H1 (cell line): ENCODE results near the gene TOR4A. TPM values are rescaled to one million over a fixed set of nuclear protein-coding genes. Genes with fewer than 3 reads are reported as not detected.

Experiments used
- CTCF ChIA-PET: fragments of 300-600 bp; sonication (Branson Sonifier 250); formaldehyde crosslinking; loops from one replicate; lab custom pipeline; 2021; ENCODE audit not compliant: partially characterized antibody; lab: Charles Lee
- POLR2A ChIA-PET: fragments of 300-600 bp; sonication (Branson Sonifier 250); formaldehyde crosslinking; loops from one replicate; lab custom pipeline; 2021; ENCODE audit warnings: inconsistent platforms; ENCODE audit not compliant: partially characterized antibody; lab: Charles Lee
- DNase-seq, 2 experiments: peaks; one replicate each; pipeline versions ENCODE4 v3.0.0 to v3.0.0-alpha.2; 2010 to 2022; ENCODE audit warnings: low spot score in 2 of 2, low read depth in 1 of 2, mixed read lengths in 1 of 2
- FAIRE-seq: peaks from 2 replicates; lab custom pipeline; 2011; peaks lifted over from hg19 to GRCh38; lab: Jason Lieb, UNC
- H2AFZ ChIP-seq: 2 replicates; pipeline ENCODE4 v1.8.1; 2012; ENCODE audit warnings: low read length, inconsistent platforms
- H2AK5ac ChIP-seq: 2 replicates; pipeline ENCODE4 v1.6.1; 2013; ENCODE audit warnings: low read depth, low read length
- H2BK120ac ChIP-seq: replicated peaks from 2 replicates; pipeline ENCODE3; 2013; ENCODE audit warnings: low read depth, low read length, inconsistent platforms
- H2BK12ac ChIP-seq: 2 replicates; pipeline ENCODE4 v1.6.1; 2013; ENCODE audit warnings: low read depth, low read length
- H2BK15ac ChIP-seq: 2 replicates; pipeline ENCODE4 v1.6.1; 2013; ENCODE audit warnings: low read length
- H2BK20ac ChIP-seq: 2 replicates; pipeline ENCODE4 v1.6.1; 2013; ENCODE audit warnings: low read length
- H2BK5ac ChIP-seq: 2 replicates; pipeline ENCODE4 v1.6.1; 2013; ENCODE audit warnings: low read depth, low read length
- H3K14ac ChIP-seq: 2 replicates; pipeline ENCODE4 v1.6.1; 2013; ENCODE audit warnings: inconsistent platforms; ENCODE audit not compliant: insufficient read length
- H3K18ac ChIP-seq: 2 replicates; pipeline ENCODE4 v1.6.1; 2013; ENCODE audit warnings: low read length; ENCODE audit errors: extremely low read depth
- H3K23ac ChIP-seq: 2 replicates; pipeline ENCODE4 v1.6.1; 2013; ENCODE audit warnings: inconsistent platforms; ENCODE audit not compliant: insufficient read length
- H3K23me2 ChIP-seq: 2 replicates; pipeline ENCODE4 v1.6.1; 2013; ENCODE audit warnings: low read depth, low read length
- H3K27ac ChIP-seq: 2 replicates; pipeline ENCODE4 v1.6.1; 2011; ENCODE audit warnings: low read depth, low read length, inconsistent platforms
- H3K27me3 ChIP-seq, 4 experiments: replicated peaks in 1 of 4; 1 replicate in 1 of 4; 2 replicates in 3 of 4; pipeline versions ENCODE4 v1.6.1 to v1.8.1; 2011 to 2013; ENCODE audit warnings: low read length in 3 of 4, mild to moderate bottlenecking in 3 of 4, inconsistent platforms in 2 of 4, mixed read lengths in 2 of 4, moderate library complexity in 1 of 4; ENCODE audit not compliant: control insufficient read depth in 3 of 4, insufficient read depth in 3 of 4; ENCODE audit errors: extremely low read depth in 1 of 4
- H3K36me3 ChIP-seq, 4 experiments: 2 replicates each; pipeline versions ENCODE4 v1.6.1 to v1.8.1; 2011 to 2013; ENCODE audit warnings: mild to moderate bottlenecking in 4 of 4, low read length in 3 of 4, moderate library complexity in 2 of 4, control low read depth in 1 of 4, inconsistent platforms in 1 of 4; ENCODE audit not compliant: insufficient read depth in 4 of 4, control insufficient read depth in 2 of 4
- H3K4ac ChIP-seq: replicated peaks from 2 replicates; pipeline ENCODE3; 2013; ENCODE audit warnings: low read length, low read depth, mixed read lengths, inconsistent platforms; ENCODE audit not compliant: insufficient read length
- H3K4me1 ChIP-seq, 4 experiments: replicated peaks in 1 of 4; 1 replicate in 1 of 4; 2 replicates in 3 of 4; pipeline versions ENCODE4 v1.6.1 to v1.8.1; 2011 to 2013; ENCODE audit warnings: low read length in 3 of 4, inconsistent platforms in 2 of 4, mixed read lengths in 1 of 4; ENCODE audit not compliant: insufficient read depth in 4 of 4, control insufficient read depth in 3 of 4
- H3K4me2 ChIP-seq, 2 experiments: 2 replicates each; pipeline versions ENCODE4 v1.6.1 to v1.8.1; 2011 to 2013; ENCODE audit warnings: low read depth in 2 of 2, low read length in 2 of 2, control low read depth in 1 of 2, inconsistent platforms in 1 of 2, mild to moderate bottlenecking in 1 of 2; ENCODE audit not compliant: insufficient read depth in 1 of 2
- H3K4me3 ChIP-seq, 4 experiments: fragments of 200-600, 300-600 bp in 1 of 4; sonication (generic), shearing (Covaris generic), sonication (Bioruptor Twin) in 1 of 4; 2 replicates each; pipeline versions ENCODE4 v1.5.1 to v1.8.1; 2011 to 2016; ENCODE audit warnings: low read length in 4 of 4, low read depth in 3 of 4, control low read depth in 2 of 4, inconsistent platforms in 2 of 4, mild to moderate bottlenecking in 2 of 4, mixed read lengths in 1 of 4, moderate library complexity in 1 of 4; ENCODE audit not compliant: insufficient read depth in 2 of 4; ENCODE audit errors: extremely low read depth in 1 of 4
- H3K56ac ChIP-seq: replicated peaks from 2 replicates; pipeline ENCODE3; 2013; ENCODE audit warnings: low read depth, mild to moderate bottlenecking, mixed read lengths, low read length, inconsistent platforms; ENCODE audit not compliant: insufficient read length
- H3K79me1 ChIP-seq: 2 replicates; pipeline ENCODE4 v1.6.1; 2013; ENCODE audit warnings: low read depth, low read length, control low read depth
- H3K79me2 ChIP-seq, 2 experiments: 2 replicates each; pipeline versions ENCODE4 v1.6.1 to v1.8.1; 2012 to 2013; ENCODE audit warnings: low read length in 2 of 2, mild to moderate bottlenecking in 2 of 2, inconsistent platforms in 1 of 2; ENCODE audit not compliant: insufficient read depth in 2 of 2, control insufficient read depth in 1 of 2
- H3K9ac ChIP-seq, 4 experiments: replicated peaks in 1 of 4; 1 replicate in 1 of 4; 2 replicates in 3 of 4; pipeline versions ENCODE4 v1.6.1 to v1.8.1; 2011 to 2013; ENCODE audit warnings: low read depth in 3 of 4, low read length in 3 of 4, control low read depth in 2 of 4, mild to moderate bottlenecking in 2 of 4, moderate library complexity in 2 of 4, inconsistent platforms in 1 of 4; ENCODE audit errors: extremely low read depth in 1 of 4
- H3K9me3 ChIP-seq, 2 experiments: 2 replicates each; pipeline versions ENCODE4 v1.6.1 to v1.8.1; 2012 to 2013; ENCODE audit warnings: mild to moderate bottlenecking in 2 of 2, moderate library complexity in 2 of 2, control low read depth in 1 of 2, inconsistent platforms in 1 of 2, low read depth in 1 of 2, low read length in 1 of 2, mixed read lengths in 1 of 2; ENCODE audit not compliant: insufficient read depth in 2 of 2
- H4K20me1 ChIP-seq, 2 experiments: replicated peaks in 1 of 2; 2 replicates each; pipeline versions ENCODE3 to v1.8.1; 2011 to 2013; ENCODE audit warnings: inconsistent platforms in 2 of 2, low read length in 2 of 2, mild to moderate bottlenecking in 1 of 2; ENCODE audit not compliant: insufficient read depth in 2 of 2, control insufficient read depth in 1 of 2
- H4K5ac ChIP-seq: 2 replicates; pipeline ENCODE4 v1.6.1; 2013; ENCODE audit warnings: low read length, low read depth, mixed read lengths, inconsistent platforms; ENCODE audit not compliant: insufficient read length
- H4K8ac ChIP-seq: 2 replicates; pipeline ENCODE4 v1.8.0; 2013; ENCODE audit warnings: mild to moderate bottlenecking, moderate library complexity, low read length, inconsistent platforms; ENCODE audit not compliant: insufficient read depth; ENCODE audit errors: extremely low read depth
- H4K91ac ChIP-seq: replicated peaks from 2 replicates; pipeline ENCODE3; 2013; ENCODE audit warnings: low read length, mixed read lengths, inconsistent platforms; ENCODE audit not compliant: insufficient read length
- CBX5 ChIP-seq: fragments of 300-800, 300-1000 bp; sonication (generic); IDR thresholded peaks from 2 replicates; pipeline ENCODE4 v1.7.1; 2016; ENCODE audit warnings: antibody characterized with exemption, low read length, low read depth
- CREB1 ChIP-seq: IDR thresholded peaks from 2 replicates; pipeline ENCODE4 v1.6.1; 2012; ENCODE audit warnings: inconsistent platforms
- TAF1 ChIP-seq: IDR thresholded peaks from 2 replicates; pipeline ENCODE4 v1.6.1; 2011; ENCODE audit warnings: mild to moderate bottlenecking, low read depth, low read length
- WGBS, 2 experiments: shearing (Covaris generic) in 1 of 2; methylation state at CpG; one replicate each; pipeline versions ENCODE4 v1.1.6 to v1.1.7; 2013 to 2015; ENCODE audit warnings: low lambda C conversion rate in 2 of 2, mixed read lengths in 2 of 2, inconsistent platforms in 1 of 2, low coverage in 1 of 2, missing lambda C conversion rate in 1 of 2; ENCODE audit not compliant: insufficient replicate concordance in 2 of 2, insufficient coverage in 1 of 2, insufficient read length in 1 of 2; ENCODE audit errors: extremely low coverage in 1 of 2, missing lambda C conversion rate in 1 of 2; 5-methylcytosine and 5-hydroxymethylcytosine counted together
- polyA plus RNA-seq, 7 experiments: library from polyadenylated mRNA; depleted of rRNA in 3 of 7; stranded (reverse) in 5 of 7; unstranded in 2 of 7; fragments of >200 nt in 5 of 7; fragments of 200-250 nt in 2 of 7; gene quantifications; 1 replicate in 5 of 7; 2 replicates in 1 of 7; 4 replicates in 1 of 7; pipeline versions ENCODE4 v1.2.1 to v1.2.3, GENCODE V29; 2011 to 2013; ENCODE audit warnings: missing spikeins in 2 of 7, mixed read lengths in 2 of 7
- total RNA-seq: library from RNA; stranded (reverse); fragmentation: NEBNext Ultra II Directional; extraction: Animal tissue kit (Norgen Biotek cat#: 25700); gene quantifications from 2 replicates; pipeline ENCODE4 v1.2.1, GENCODE V29; 2021

Gene TOR4A
- total and polyA plus RNA-seq, 2 of the 8 experiments (the other 6 are each of a cell fraction or from before 2014, with no cell fraction given) = 8.4 to 9.3 TPM

GRCh38 chr9:137299938-137300337 lies 22.4 kb downstream of the TOR4A start:
- TF ChIP-seq CBX5 (no peak), TAF1 (0 out of 2 replicates have a peak, but pooled peaks have one; percentile 24), CREB1 (peak; percentile 68)
- Histone ChIP-seq H2BK12ac (no peak overlapping the region), H3K36me3 (no peaks in the 10 kb centered on the region), H2BK20ac (no peak overlapping the region), H4K5ac (peak overlapping the region; percentile 36), H3K18ac (no peak overlapping the region), H2BK15ac (no peak overlapping the region), H4K8ac (no peak overlapping the region), H4K91ac (no peak overlapping the region), H3K27me3 (peaks cover 0 to 30% (median 13%) of the 10 kb centered on the region in 4 experiments; a peak in 5 of 7 replicates), H2BK120ac (no peak overlapping the region), H3K14ac (no peak overlapping the region), H3K23me2 (peaks cover 15% of the 10 kb centered on the region), H2AFZ (no peak overlapping the region), H3K9ac (peak overlapping the region in 1 of 4 experiments; percentile 38; a peak in 3 of 7 replicates), H2BK5ac (0 out of 2 replicates have a peak overlapping the region, but pooled peaks have one; percentile 30), H3K56ac (no peak overlapping the region), H3K79me1 (peaks cover 3% of the 10 kb centered on the region), H3K4ac (no peak overlapping the region), H3K23ac (no peak overlapping the region), H3K4me2 (peak overlapping the region; percentile 87 to 98), H3K4me1 (peaks cover 3 to 48% (median 41%) of the 10 kb centered on the region in 4 experiments), H3K27ac (no peak overlapping the region), H3K79me2 (peaks cover 0 to 3% of the 10 kb centered on the region in 2 experiments; a peak in 1 of 4 replicates), H3K9me3 (no peaks in the 10 kb centered on the region), H2AK5ac (no peak overlapping the region), H3K4me3 (peak overlapping the region; percentile 83 to 97 (median 84)), H4K20me1 (peaks cover 3 to 11% of the 10 kb centered on the region in 2 experiments)
- no peak for FAIRE-seq
- CTCF ChIA-PET = interaction anchor here (0.5 to 1.9 kb wide), 4 partner anchors 13 to 19 kb away, joined by 3 to 5 read pairs (median 4); no protein-coding TSS in a partner anchor
- 4% methylated on average over 16 of the region's 16 CpGs; no CpG with 5 or more reads in 1 of the 2 experiments for WGBS, 2 experiments
- POLR2A ChIA-PET = interaction anchor here (0.6 to 10.0 kb wide), 8 partner anchors 16 to 162 kb away, joined by 3 to 129 read pairs (median 5); partner anchors contain the start of gene TOR4A
- peak in 1 of 2 experiments; percentile 71 for DNase-seq
